Epidermal melanocyte (primary cell): ENCODE results near the gene MYO9A.
"Not testable (repeated sequence)": the region's sequence is repeated elsewhere in the genome, so short reads cannot be mapped to it uniquely, and the experiment has no call there.

Experiments used
- DNase-seq: peaks from one replicate; pipeline ENCODE4 v3.0.0; 2011; ENCODE audit warnings: low spot score; ENCODE audit not compliant: insufficient read length

The MYO9A gene

GRCh38 chr15:72099155-72099554, 18.8 kb downstream of the MYO9A start:
- no peak for DNase-seq

GRCh38 chr15:72098040-72098439, 19.9 kb downstream of the MYO9A start:
- DNase-seq, result peak; percentile 22

DNA sequence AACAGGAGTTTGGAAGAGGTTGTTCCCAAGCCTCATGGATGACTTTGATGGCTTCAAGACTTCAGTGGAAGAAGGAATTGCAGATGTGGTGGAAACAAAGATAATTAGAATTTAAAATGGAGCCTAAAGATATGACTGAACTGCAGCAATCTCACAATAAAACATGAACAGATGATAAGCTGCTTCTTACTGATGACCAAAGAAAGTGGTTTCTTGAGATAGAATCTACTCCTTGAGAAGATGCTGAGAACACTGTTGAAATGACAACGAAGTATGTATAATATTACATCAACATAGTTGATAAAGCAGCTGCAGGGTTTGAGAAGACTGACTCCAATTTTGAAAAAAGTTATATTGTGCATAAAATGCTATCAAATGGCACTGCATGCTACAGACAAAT, 21.2 kb downstream of the MYO9A start:
- no peak for DNase-seq

DNA sequence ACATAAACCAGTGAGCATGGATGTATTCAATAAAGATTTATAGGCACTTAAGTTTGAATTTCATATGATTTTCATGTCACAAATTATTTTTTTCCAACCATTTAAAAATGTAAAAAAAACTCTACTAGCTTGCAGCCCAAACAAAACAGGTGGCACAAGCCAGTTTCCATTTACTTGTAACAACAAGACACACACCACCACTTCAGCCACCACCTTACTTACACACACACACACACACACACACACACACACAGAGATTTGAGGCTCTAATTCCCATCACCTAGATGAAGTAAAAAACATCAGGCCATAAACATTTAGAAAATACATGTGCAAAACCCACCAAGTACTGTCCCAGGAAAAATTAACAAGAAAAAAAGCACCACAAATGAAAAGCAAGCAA, 25.3 kb downstream of the MYO9A start:
- DNase-seq, result no peak

GRCh38 chr15:72092006-72092405, 25.9 kb downstream of the MYO9A start:
- no peak for DNase-seq

DNA sequence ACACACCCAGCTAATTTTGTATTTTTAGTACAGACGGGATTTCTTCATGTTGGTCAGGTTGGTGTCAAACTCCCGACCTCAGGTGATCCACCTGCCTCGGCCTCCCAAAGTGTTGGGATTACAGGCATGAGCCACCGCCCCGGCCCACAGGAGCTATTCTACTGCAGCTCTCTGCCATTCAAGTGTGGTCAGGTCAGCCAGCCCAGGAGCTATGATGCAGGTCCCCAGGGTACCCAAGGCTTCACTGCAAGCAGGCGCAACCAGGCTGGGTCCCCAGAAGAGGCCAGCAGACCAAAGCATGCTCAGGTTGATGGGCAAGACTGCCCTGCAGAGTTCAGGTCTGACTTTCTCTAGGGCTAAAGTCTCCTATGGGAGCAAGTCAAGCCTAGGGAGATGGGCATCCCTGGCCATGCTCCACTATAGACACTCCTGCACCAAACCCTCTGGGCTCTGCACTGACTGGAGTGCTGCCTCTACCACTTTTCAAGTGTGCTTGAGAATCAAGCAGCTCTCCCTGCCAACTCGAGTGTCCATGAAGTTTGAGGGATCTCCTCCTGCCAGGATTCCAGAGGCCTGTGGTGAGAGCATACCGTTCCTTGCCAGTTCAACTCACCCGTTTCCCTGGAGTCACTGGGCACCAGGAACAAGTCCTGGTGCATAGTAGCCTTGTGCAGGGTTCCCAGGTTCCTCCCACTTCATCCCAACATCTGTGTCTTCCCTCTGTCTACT, 30.9 kb downstream of the MYO9A start:
- DNase-seq, result no peak

GRCh38 chr15:72086010-72086697, 31.8 kb downstream of the MYO9A start:
- DNase-seq, result no peak

- DNase-seq, result no peak
Measured at GRCh38 chr15:72082176-72082575, 35.8 kb downstream of the MYO9A start.

- DNase-seq, result no peak
Measured at GRCh38 chr15:72078887-72079286, 39.1 kb downstream of the MYO9A start.

- no peak for DNase-seq
Measured at GRCh38 chr15:72077950-72078349, 40.0 kb downstream of the MYO9A start.

- no peak for DNase-seq
Measured at GRCh38 chr15:72074335-72075060, 43.5 kb downstream of the MYO9A start.

GRCh38 chr15:72071448-72071825, 46.5 kb downstream of the MYO9A start:
- not testable (repeated sequence) for DNase-seq

DNA sequence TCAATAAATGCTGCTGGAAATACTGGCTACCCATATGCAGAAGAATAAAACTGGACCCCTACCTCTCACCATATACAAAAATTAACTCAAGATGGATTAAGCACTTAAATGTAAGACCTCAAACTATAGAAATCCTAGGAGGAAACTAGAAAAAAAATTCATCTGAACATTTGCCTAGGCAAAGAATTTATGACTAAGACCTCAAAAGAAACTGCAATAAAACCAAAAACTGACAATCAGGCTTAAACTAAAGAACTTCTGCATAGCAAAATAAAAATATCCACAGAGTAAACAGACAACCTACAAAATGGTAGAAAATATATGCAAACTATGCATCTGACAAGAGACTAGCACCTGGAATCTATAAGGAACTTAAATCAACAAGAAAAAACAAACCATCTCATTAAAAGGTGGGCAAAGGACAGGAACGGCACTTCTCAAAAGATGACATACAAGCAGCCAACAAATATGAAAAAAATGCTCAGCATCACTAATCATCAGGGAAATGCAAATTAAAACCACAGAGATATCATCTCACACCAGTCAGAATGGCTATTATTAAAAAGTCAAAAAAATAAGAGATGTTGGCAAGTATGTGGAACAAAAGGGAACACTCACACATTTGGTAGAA, 47.0 kb downstream of the MYO9A start:
- DNase-seq, result no peak

DNA sequence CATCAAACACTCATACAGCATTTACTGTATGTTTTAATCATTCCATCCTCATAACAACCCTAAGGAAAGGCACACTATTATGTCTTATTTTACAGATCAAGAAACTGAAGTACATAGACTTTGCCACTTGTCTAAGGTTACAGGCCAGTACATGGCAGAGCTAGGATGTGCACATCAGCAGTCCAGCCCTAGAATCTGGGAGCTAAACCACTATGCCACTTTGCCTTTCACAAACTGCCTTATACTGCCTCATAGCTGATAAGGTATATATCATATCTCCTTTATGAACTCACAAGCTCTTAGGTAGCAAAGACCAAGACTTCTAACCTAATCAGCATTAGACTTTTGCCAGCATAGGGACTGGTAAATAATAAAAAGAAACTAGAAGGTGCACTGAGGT, 49.1 kb downstream of the MYO9A start:
- no peak for DNase-seq

DNA sequence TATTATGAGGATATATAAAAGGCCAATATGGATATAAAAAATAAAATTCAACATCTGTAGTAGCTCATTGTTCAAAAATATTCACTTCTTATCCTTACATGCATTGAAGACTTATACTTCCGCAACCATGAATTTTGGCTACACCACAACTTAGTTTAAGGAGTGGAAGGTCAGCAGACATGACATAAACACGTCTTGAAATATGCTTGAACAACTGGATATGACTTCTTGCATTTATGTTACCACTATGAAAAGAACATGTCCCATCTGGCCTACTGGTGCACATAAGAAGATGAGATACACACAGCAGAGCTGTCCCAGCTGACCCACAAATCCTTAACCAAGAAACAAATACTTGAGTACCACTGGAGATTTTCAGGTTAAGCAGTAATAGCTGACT, 52.1 kb downstream of the MYO9A start:
- no peak for DNase-seq

DNA sequence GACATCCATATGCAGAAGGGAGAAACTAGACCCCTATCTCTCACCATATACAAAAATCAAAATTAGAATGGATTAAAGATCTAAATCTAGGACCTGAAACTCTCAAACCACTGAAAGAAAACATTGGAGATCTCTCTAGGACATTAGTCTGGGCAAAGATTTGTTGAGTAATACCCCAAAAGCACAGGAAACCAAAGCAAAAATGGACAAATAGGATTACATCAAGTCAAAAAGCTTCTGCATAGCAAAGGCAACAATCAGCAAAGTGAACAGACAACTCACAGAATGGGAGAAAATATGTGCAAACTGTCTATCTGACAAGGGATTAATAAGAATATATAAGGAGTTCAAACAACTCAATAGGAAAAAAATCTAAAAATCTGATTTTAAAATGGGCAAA, 54.8 kb downstream of the MYO9A start:
- no peak for DNase-seq

DNA sequence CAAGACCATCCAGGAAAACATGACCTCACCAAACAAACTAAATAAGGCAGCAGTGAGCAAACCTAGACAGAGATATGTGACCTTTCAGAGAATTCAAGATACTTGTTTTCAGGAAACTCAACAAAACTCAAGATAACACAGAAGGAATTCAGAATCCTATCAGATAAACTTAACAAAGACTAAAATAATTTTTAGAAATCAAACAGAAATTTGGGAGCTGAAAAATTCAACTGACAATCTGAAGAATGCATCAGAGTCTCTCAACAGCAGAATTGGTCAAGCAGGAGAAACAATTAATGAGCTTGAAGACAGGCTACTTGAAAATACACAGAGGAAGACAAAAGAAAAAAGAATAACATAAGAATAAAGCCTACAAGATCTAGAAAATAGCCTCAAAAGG, 55.6 kb downstream of the MYO9A start:
- DNase-seq, result no peak

DNA sequence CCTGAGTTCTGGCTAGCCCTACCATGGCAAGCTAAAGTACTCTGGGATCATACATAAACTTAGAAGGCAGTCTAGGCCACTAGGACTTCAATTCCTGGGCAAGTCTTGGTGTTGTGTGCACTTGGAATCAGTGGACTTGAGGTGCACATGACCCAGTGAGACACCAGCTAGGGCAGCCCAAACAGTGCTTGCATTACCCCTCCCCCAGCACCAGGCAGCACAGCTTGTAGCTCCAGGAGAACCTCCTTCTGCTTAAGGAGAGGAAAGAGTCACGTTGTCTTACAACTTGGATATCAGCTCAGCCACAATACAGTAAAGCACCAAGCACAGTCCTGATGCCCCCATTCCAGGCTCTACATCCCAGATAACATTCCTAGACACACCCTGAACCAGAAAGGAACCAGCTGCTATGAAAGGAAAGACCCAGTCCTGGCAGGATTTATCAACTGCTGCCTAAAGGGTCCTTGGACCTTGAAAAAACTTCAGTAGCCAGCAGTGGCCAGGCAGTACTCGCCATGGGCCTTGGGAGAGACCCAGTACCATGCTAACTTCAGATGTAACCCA, 57.2 kb downstream of the MYO9A start:
- no peak for DNase-seq

DNA sequence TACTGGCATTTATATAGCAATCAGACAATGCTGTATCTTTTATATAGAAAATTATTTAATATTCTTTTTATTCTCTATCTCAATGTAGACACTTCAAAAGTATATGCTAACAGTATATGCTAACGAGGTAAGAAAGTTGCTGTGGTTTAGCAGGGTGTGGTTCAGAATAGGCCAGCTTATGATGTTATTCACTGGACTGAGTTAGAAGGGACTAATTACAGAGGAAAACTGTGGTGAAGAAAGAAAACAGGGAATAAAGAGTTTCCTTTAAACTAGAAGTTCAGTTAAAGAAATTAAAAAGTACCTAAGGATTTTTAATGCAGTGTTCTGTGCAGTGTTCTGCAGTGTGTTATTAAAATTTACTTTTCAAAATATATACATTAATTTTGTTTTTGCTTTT, 59.4 kb downstream of the MYO9A start:
- DNase-seq, result no peak

DNA sequence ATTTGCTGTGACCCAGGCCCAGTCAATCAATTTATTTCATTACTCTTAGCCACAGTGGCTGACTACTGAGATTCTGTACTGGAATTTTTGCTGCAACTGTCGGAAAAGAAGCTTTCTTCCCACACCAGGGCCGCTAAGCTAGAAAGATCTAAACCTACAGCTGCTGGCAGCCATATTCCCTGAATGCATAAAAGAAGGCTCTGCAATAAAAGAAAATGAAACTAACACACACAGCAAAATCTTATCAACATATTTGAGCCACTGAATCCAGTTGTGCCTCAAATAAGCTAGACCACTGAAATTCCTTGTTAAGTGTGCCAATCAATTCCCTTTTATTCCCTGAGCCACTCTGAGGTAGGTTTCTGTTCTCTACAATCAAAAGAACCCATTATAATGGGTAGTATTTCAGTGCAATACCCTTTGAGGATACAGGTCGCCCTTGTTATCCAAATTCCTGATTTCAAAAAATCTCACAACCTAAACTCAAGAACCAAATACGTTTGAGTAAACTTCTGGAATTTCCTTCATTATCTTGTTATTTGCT, 60.3 kb downstream of the MYO9A start:
- no peak for DNase-seq

DNA sequence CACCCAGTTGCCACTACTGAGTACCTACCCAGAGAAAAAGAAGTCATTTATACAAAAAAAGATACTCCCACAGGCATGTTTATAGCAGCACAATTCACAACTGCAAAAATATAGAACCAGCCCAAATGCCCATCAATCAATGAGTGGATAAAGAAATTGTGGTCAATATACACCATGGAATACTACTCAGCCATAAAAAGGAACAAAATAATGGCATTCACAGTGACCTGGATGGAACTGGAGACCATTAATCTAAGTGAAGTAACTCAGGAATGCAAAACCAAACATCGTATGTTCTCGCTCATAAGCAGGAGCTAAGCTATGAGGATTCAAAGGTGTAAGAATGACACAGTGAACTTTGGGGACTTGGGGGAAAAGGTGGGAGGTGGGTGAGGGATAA, 61.7 kb downstream of the MYO9A start:
- DNase-seq, result not testable (repeated sequence)
